Loucy (cell line): ENCODE results near the gene TRMT10C.

Experiments used
- H2AFZ ChIP-seq: fragments of 200-600 bp; sonication (generic); 2 replicates; pipeline ENCODE4 v1.6.0; 2016; ENCODE audit warnings: antibody characterized with exemption, mild to moderate bottlenecking, low read length, moderate library complexity
- H3F3A ChIP-seq: fragments of 200-600 bp; 2 replicates; pipeline ENCODE4 v1.6.0; 2016; ENCODE audit warnings: antibody characterized with exemption, low read depth, mild to moderate bottlenecking
- H3K27me3 ChIP-seq: fragments of 200-600 bp; sonication (generic); 2 replicates; pipeline ENCODE4 v1.6.1; 2014; ENCODE audit warnings: low read length, mild to moderate bottlenecking; ENCODE audit not compliant: insufficient read depth, poor library complexity, severe bottlenecking
- H3K36me3 ChIP-seq: fragments of 200-600 bp; sonication (generic); 2 replicates; pipeline ENCODE4 v1.6.1; 2016; ENCODE audit warnings: low read length; ENCODE audit not compliant: insufficient read depth
- H3K4me1 ChIP-seq: fragments of 200-600 bp; sonication (generic); 2 replicates; pipeline ENCODE4 v1.5.1; 2014; ENCODE audit warnings: low read length, mild to moderate bottlenecking; ENCODE audit not compliant: insufficient read depth, poor library complexity, severe bottlenecking
- H3K4me2 ChIP-seq: fragments of 200-600 bp; sonication (generic); 2 replicates; pipeline ENCODE4 v1.6.0; 2014; ENCODE audit warnings: antibody characterized with exemption, low read length, low read depth, mild to moderate bottlenecking; ENCODE audit not compliant: poor library complexity, severe bottlenecking
- H3K4me3 ChIP-seq: fragments of 200-600 bp; sonication (generic); 2 replicates; pipeline ENCODE4 v1.5.1; 2014; ENCODE audit warnings: low read length, mild to moderate bottlenecking, mixed read lengths; ENCODE audit not compliant: poor library complexity, severe bottlenecking
- H3K79me2 ChIP-seq: fragments of 200-600 bp; sonication (generic); 2 replicates; pipeline ENCODE4 v1.6.1; 2014; ENCODE audit warnings: low read length; ENCODE audit not compliant: insufficient read depth
- H3K9ac ChIP-seq: fragments of 200-600 bp; sonication (generic); 2 replicates; pipeline ENCODE4 v1.6.0; 2014; ENCODE audit warnings: mild to moderate bottlenecking, low read depth, low read length, moderate library complexity; ENCODE audit not compliant: poor library complexity, severe bottlenecking
- H3K9me2 ChIP-seq: fragments of 200-600 bp; sonication (generic); replicated peaks from 2 replicates; pipeline ENCODE4 v1.6.1; 2016; ENCODE audit warnings: low read depth, low read length, mixed read lengths
- H3K9me3 ChIP-seq: fragments of 200-600 bp; sonication (generic); 2 replicates; pipeline ENCODE4 v1.6.1; 2014; ENCODE audit warnings: mild to moderate bottlenecking, antibody characterized with exemption, low read length, low read depth; ENCODE audit not compliant: insufficient read depth
- H4K20me1 ChIP-seq: fragments of 200-600 bp; sonication (generic); 2 replicates; pipeline ENCODE4 v1.6.0; 2014; ENCODE audit warnings: antibody characterized with exemption, low read length, mild to moderate bottlenecking; ENCODE audit not compliant: insufficient read depth, poor library complexity, severe bottlenecking
- EZH2phosphoT487 ChIP-seq: fragments of 200-600 bp; IDR thresholded peaks from 2 replicates; pipeline ENCODE4 v1.6.1; 2018; ENCODE audit warnings: antibody characterized with exemption, mild to moderate bottlenecking, moderate library complexity, borderline replicate concordance
- TF ChIP-seq, protein P1 (sequence below): fragments of 200-600 bp; sonication (generic); conservative IDR thresholded peaks from 2 replicates; pipeline ENCODE4 v1.5.1; 2014; ENCODE audit warnings: mild to moderate bottlenecking, antibody characterized with exemption, low read length

TRMT10C gene

GRCh38 chr3:101529816-101530685 lies 31.6 kb upstream of the TRMT10C start:
- Histone ChIP-seq H4K20me1 (no peaks in the 10 kb centered on the region), H3K9me2 (no peaks in the 10 kb centered on the region), H3K36me3 (no peaks in the 10 kb centered on the region), H3K9ac (no peak overlapping the region), H3K79me2 (no peaks in the 10 kb centered on the region), H3F3A (no peaks in the 10 kb centered on the region), H2AFZ (no peak overlapping the region), H3K4me3 (peak overlapping the region; percentile 31), H3K4me1 (peaks cover 20% of the 10 kb centered on the region), H3K4me2 (peak overlapping the region; percentile 48), H3K27me3 (no peaks in the 10 kb centered on the region), H3K9me3 (peaks cover 9% of the 10 kb centered on the region)
- TF ChIP-seq, protein P1, sequence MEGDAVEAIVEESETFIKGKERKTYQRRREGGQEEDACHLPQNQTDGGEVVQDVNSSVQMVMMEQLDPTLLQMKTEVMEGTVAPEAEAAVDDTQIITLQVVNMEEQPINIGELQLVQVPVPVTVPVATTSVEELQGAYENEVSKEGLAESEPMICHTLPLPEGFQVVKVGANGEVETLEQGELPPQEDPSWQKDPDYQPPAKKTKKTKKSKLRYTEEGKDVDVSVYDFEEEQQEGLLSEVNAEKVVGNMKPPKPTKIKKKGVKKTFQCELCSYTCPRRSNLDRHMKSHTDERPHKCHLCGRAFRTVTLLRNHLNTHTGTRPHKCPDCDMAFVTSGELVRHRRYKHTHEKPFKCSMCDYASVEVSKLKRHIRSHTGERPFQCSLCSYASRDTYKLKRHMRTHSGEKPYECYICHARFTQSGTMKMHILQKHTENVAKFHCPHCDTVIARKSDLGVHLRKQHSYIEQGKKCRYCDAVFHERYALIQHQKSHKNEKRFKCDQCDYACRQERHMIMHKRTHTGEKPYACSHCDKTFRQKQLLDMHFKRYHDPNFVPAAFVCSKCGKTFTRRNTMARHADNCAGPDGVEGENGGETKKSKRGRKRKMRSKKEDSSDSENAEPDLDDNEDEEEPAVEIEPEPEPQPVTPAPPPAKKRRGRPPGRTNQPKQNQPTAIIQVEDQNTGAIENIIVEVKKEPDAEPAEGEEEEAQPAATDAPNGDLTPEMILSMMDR: no peak
- TF ChIP-seq EZH2phosphoT487: no peak

DNA sequence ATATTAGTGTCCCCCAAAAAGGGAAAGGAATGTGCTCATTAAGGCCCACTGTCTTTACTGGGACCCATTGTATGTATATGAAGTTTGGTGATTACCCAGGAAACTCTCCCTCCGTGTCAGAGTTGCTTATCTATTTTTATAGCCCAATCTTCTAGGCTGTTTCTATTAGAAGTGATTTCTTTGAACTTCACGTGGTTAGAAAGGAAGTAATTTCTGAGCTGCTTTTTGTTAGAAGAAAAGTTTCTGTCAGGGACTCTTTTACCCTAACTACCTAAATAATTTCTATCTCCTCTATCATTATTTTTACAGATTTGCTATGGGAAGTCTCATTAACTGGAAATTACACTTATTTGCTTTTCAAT lies 31.0 kb upstream of the TRMT10C start:
- H3K9me2 ChIP-seq: no peaks in the 10 kb centered on the region
- H3K9me3 ChIP-seq: peaks cover 9% of the 10 kb centered on the region
- H3K79me2 ChIP-seq: no peaks in the 10 kb centered on the region
- no peaks in the 10 kb centered on the region for H3F3A ChIP-seq
- H2AFZ ChIP-seq: peak overlapping the region; percentile 78; the same call in 1 of the 2 replicates
- no peak for TF ChIP-seq EZH2phosphoT487
- TF ChIP-seq, protein P1: no peak
- H3K4me1 ChIP-seq: peaks cover 20% of the 10 kb centered on the region
- H3K9ac ChIP-seq: peak overlapping the region; percentile 12
- peak overlapping the region; percentile 31 for H3K4me3 ChIP-seq
- H3K4me2 ChIP-seq: peak overlapping the region; percentile 48
- H3K27me3 ChIP-seq: no peaks in the 10 kb centered on the region
- no peaks in the 10 kb centered on the region for H3K36me3 ChIP-seq
- H4K20me1 ChIP-seq: no peaks in the 10 kb centered on the region

- no peaks in the 10 kb centered on the region for H3K79me2 ChIP-seq
- H3K4me2 ChIP-seq: peak overlapping the region; percentile 48
- H3K9me2 ChIP-seq: no peaks in the 10 kb centered on the region
- peak overlapping the region; percentile 7 for H3K4me3 ChIP-seq
- no peaks in the 10 kb centered on the region for H3K27me3 ChIP-seq
- H4K20me1 ChIP-seq: no peaks in the 10 kb centered on the region
- H3K9me3 ChIP-seq: peaks cover 9% of the 10 kb centered on the region
- no peaks in the 10 kb centered on the region for H3K36me3 ChIP-seq
- H2AFZ ChIP-seq: no peak overlapping the region; the same call in 1 of the 2 replicates
- no peak overlapping the region for H3K9ac ChIP-seq
- H3F3A ChIP-seq: no peaks in the 10 kb centered on the region
- H3K4me1 ChIP-seq: peaks cover 20% of the 10 kb centered on the region
- no peak for TF ChIP-seq EZH2phosphoT487
- TF ChIP-seq, protein P1: no peak
Measured at GRCh38 chr3:101531473-101532086, 30.1 kb upstream of the TRMT10C start.
